Sciatic nerve (tissue), 2 donors: ENCODE data around the gene TOB2. TPM values are rescaled to one million over a fixed set of nuclear protein-coding genes. Genes with fewer than 3 reads are reported as not detected.
A peak's percentile ranks its signal among the peaks of the same experiment; 100 is the strongest.
"Not testable (repeated sequence)": the region's sequence is repeated elsewhere in the genome, so short reads cannot be mapped to it uniquely, and the experiment has no call there.

Experiments used
- ATAC-seq: fragments of 200-7000 bp; cut with Tn5 transposase; one replicate; pipeline ENCODE4 v1.9.1; 2020; ENCODE audit warnings: mild to moderate bottlenecking, moderate library complexity
- DNase-seq: peaks from one replicate; pipeline ENCODE4 v3.0.0-alpha.2; 2020; ENCODE audit warnings: low spot score
- intact Hi-C: fragments of 100-400 bp; cut with DNase I; formaldehyde crosslinking; loops from one replicate; pipeline ENCODE4 v1.14.2; 2022
- total RNA-seq: library from RNA; stranded (reverse); fragmentation: NEBNext Ultra II Directional; extraction: Animal tissue kit (Norgen Biotek cat#: 25700); gene quantifications from one replicate; pipeline ENCODE4 v1.2.1, GENCODE V29; 2021
- donor health status: DM: no; HTN: no; CAD: no.
- donor health status: DM: no; HTN: no; CAD: no.

The TOB2 gene
- total RNA-seq, 1 donor from 2014 or later: 67.7 TPM

- DNase-seq, ATAC-seq, intact Hi-C loops: not testable (repeated sequence)
Observed at GRCh38 chr22:41434361-41435003, 12.1 kb downstream of the TOB2 start.

DNA sequence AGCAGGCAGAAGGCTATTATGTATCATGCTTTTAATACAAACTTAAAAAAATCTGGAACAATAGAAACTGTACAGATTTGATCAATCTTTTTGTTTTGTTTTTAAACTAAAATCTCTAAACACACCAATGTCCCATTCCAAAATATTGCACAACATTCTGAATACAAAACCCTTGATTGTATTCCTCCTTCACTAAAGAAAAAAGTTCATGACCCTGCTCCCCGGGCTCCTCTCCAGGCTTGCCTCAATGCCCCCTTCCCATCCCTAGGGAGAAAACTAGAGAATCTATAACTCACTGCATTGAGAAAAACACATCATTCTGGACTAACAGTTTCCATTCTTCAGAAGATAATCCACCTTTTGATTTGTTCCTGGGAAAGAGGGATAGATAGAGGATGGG, 13.1 kb downstream of the TOB2 start:
- intact Hi-C loops, DNase-seq: not testable (repeated sequence)
- peak; percentile 77 for ATAC-seq

GRCh38 chr22:41431656-41432055, 14.9 kb downstream of the TOB2 start:
- intact Hi-C loops: no loop called here
- DNase-seq (no peak), ATAC-seq (no peak)

- no peak for ATAC-seq
- intact Hi-C loops: no loop called here
- no peak for DNase-seq
Observed at GRCh38 chr22:41429951-41430332, 16.7 kb downstream of the TOB2 start.

GRCh38 chr22:41429232-41429950, 17.2 kb downstream of the TOB2 start:
- ATAC-seq (no peak), DNase-seq (no peak)
- intact Hi-C loops: no loop called here

- DNase-seq (no peak), ATAC-seq (no peak)
- intact Hi-C loops: no loop called here
Observed at GRCh38 chr22:41425660-41426365, 20.8 kb downstream of the TOB2 start.

GRCh38 chr22:41418717-41419116, 27.9 kb downstream of the TOB2 start:
- no peak for DNase-seq
- intact Hi-C loops: no loop called here
- ATAC-seq: no peak

DNA sequence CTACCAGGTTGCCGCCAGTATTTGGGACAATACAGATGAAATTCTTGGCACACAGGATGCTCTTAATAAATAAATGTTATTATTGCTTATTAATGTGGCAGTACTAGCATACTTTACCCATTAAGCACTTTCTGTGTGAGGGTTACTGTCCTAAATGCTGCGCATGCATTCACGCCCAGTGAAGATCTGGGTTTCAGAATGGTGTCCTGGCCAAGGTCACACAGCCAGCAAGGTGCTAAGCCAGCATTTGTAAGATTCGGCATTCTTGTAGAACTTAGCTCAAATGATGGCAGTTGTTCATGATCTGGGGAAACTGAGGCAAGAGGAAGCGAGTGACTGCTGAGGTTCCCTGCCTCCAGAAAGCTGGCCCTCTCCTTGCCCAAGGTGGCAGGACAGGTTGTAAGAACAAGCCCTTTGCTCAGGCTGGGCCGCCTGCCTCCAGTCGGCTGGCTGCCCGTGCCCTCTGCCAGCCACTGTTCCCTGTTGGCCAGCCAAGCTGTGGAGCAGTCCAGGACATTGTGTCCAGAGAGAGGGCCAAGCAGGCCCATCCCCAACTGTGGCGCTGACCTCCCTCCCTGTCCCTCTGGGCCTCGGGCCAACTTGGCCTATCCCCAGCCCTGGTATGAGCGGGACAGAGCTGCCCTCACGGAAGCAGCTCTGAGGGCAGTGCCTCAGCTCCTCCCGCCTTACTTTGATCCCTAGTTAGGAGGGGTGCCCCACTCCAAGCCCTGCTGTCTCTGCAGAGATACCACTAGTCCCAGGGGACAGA, 28.8 kb downstream of the TOB2 start:
- intact Hi-C loops: no loop called here
- DNase-seq (peak; percentile 88), ATAC-seq (peak; percentile 63)

DNA sequence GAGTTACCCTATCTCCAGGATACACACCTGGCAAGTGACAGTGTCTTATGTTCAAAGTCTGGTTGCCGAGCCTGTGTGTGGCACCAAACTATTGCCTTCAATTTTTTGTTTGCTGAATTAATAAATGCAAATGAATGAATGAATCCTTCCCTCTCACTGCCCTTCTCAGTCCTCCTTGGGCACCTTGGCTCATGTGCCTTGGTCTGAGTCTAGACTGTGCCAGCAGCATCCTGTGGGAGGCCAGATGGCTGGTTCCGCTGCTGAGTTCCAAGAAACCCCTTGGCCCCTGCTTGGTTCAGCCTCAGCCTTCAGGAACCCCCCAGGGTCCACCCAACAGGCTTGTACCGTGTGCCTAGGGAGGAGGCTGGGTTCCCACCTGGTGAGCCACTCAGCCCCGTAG, 31.0 kb downstream of the TOB2 start:
- DNase-seq (no peak), ATAC-seq (no peak)
- intact Hi-C loops: no loop called here

- ATAC-seq: peak; percentile 31
- DNase-seq: no peak
- intact Hi-C loops: no loop called here
Observed at GRCh38 chr22:41411021-41411851, 35.4 kb downstream of the TOB2 start.

GRCh38 chr22:41410311-41410751, 36.3 kb downstream of the TOB2 start:
- ATAC-seq: no peak
- no peak for DNase-seq
- intact Hi-C loops: no loop called here

- no peak for ATAC-seq
- intact Hi-C loops: no loop called here
- no peak for DNase-seq
Observed at GRCh38 chr22:41408665-41409064, 37.9 kb downstream of the TOB2 start.

- DNase-seq: no peak
- no peak for ATAC-seq
- intact Hi-C loops: no loop called here
Observed at GRCh38 chr22:41407433-41407832, 39.2 kb downstream of the TOB2 start.

GRCh38 chr22:41406410-41406809, 40.2 kb downstream of the TOB2 start:
- no peak for ATAC-seq
- DNase-seq: no peak
- intact Hi-C loops: no loop called here

GRCh38 chr22:41405588-41405987, 41.0 kb downstream of the TOB2 start:
- DNase-seq (no peak), ATAC-seq (no peak)
- intact Hi-C loops: no loop called here

- intact Hi-C loops: loop anchor here (5.0 kb wide), 1 partner anchor 114 kb away; no protein-coding TSS in a partner anchor
- ATAC-seq: peak; percentile 94
- DNase-seq: peak; percentile 93
Observed at GRCh38 chr22:41403532-41404318, 42.9 kb downstream of the TOB2 start.

DNA sequence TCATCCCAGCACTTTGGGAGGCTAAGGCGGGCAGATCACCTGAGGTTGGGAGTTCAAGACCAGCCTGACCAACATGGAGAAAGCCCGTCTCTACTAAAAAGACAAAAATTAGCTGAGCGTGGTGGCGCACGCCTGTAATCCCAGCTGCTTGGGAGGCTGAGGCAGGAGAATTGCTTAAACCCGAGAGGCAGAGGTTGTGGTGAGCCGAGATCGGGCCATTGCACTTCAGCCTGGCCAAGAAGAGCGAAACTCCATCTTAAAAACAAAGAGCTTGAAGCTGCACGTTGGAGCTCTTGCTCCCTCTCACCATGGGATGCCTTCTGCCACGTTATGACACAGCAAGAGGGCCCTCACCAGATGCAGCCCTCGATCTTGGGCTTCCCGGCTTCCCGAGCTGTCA, 43.8 kb downstream of the TOB2 start:
- not testable (repeated sequence) for DNase-seq, ATAC-seq
- intact Hi-C loops: loop anchor here (5.0 kb wide), 1 partner anchor 114 kb away; no protein-coding TSS in a partner anchor
